ENCODE data around the gene TMTC1.

Gene TMTC1

GRCh38 chr12:29572464-29572863 is 211.3 kb downstream of the TMTC1 start:
- TF ChIP-seq SIN3A (IDR thresholded peaks at IDR 0.05; ENCODE audit: borderline replicate concordance, insufficient read depth, low read length) = no peak
- TF ChIP-seq TAF1 (IDR thresholded peaks at IDR 0.05; ENCODE audit: borderline replicate concordance, insufficient read depth, low read length) = no peak
- TF ChIP-seq FOXP2 (optimal IDR thresholded peaks at IDR 0.05; ENCODE audit: borderline replicate concordance, extremely low read depth, extremely low read length, insufficient read depth) = no peak

DNA sequence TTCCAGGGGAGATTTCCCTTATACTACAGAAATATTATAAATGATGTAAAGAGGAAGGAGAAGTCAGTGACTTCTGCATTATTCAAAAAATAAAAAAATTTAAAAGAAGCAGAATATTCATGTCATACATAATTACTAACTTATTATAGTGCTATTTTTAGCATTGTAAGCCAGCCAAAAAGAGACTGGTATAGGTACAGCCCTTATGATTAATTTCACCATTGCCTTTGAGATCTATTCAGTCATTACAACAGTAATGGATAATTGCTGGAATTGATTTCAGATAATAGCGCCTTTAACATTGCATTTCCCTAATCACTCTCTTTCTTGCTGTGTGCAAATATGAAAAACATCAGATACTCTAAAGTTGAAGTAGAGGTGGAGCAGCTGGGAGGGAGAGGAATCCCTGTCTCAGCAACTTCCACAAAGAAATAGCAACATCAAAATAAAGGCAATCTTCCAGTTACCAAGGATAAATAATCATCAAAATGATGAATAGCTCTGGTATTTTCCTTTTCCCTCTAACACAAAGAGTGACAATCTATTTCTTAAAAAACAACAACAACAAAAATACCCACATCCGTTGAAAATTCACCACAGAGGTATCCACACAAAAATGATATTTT is 214.5 kb downstream of the TMTC1 start:
- TF ChIP-seq, protein P1, sequence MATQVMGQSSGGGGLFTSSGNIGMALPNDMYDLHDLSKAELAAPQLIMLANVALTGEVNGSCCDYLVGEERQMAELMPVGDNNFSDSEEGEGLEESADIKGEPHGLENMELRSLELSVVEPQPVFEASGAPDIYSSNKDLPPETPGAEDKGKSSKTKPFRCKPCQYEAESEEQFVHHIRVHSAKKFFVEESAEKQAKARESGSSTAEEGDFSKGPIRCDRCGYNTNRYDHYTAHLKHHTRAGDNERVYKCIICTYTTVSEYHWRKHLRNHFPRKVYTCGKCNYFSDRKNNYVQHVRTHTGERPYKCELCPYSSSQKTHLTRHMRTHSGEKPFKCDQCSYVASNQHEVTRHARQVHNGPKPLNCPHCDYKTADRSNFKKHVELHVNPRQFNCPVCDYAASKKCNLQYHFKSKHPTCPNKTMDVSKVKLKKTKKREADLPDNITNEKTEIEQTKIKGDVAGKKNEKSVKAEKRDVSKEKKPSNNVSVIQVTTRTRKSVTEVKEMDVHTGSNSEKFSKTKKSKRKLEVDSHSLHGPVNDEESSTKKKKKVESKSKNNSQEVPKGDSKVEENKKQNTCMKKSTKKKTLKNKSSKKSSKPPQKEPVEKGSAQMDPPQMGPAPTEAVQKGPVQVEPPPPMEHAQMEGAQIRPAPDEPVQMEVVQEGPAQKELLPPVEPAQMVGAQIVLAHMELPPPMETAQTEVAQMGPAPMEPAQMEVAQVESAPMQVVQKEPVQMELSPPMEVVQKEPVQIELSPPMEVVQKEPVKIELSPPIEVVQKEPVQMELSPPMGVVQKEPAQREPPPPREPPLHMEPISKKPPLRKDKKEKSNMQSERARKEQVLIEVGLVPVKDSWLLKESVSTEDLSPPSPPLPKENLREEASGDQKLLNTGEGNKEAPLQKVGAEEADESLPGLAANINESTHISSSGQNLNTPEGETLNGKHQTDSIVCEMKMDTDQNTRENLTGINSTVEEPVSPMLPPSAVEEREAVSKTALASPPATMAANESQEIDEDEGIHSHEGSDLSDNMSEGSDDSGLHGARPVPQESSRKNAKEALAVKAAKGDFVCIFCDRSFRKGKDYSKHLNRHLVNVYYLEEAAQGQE (IDR thresholded peaks at IDR 0.05; ENCODE audit: insufficient read depth in 1 of 2, low read depth in 2 of 2, low read length in 2 of 2) = no peak
- TF ChIP-seq SIN3A (IDR thresholded peaks at IDR 0.05; ENCODE audit: borderline replicate concordance, insufficient read depth, low read length) (no peak), POLR2AphosphoS5 (IDR thresholded peaks at IDR 0.05; ENCODE audit: low read depth, low read length) (no peak), TAF1 (IDR thresholded peaks at IDR 0.05; ENCODE audit: borderline replicate concordance, insufficient read depth, low read length) (no peak), FOXP2 (optimal IDR thresholded peaks at IDR 0.05; ENCODE audit: borderline replicate concordance, extremely low read depth, extremely low read length, insufficient read depth) (no peak)

DNA sequence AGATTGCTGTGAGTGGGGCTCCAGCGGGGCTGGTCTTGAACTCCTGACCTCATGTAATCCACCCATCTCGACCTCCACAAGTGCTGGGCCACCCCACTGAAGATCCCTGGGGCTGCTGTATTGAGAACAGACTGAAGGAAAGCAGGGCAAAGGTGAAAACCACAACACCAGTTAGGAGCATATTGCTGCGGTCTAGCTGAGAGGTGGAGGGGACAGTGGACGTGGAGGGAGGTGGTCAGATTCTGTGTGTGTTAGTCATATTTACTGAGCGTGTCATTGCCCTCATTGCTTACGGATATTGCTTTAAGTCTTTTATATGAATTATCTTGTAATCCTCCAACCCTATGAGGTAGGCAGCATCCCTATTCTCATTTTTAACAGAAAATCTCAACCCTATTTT is 217.3 kb downstream of the TMTC1 start:
- TF ChIP-seq, protein P1 (IDR thresholded peaks at IDR 0.05; ENCODE audit: insufficient read depth in 1 of 2, low read depth in 2 of 2, low read length in 2 of 2) = no peak
- no peak for TF ChIP-seq FOXP2 (optimal IDR thresholded peaks at IDR 0.05; ENCODE audit: borderline replicate concordance, extremely low read depth, extremely low read length, insufficient read depth)
- TF ChIP-seq SIN3A (IDR thresholded peaks at IDR 0.05; ENCODE audit: borderline replicate concordance, insufficient read depth, low read length) = no peak
- TF ChIP-seq POLR2AphosphoS5 (IDR thresholded peaks at IDR 0.05; ENCODE audit: low read depth, low read length) = no peak
- no peak for TF ChIP-seq TAF1 (IDR thresholded peaks at IDR 0.05; ENCODE audit: borderline replicate concordance, insufficient read depth, low read length)

DNA sequence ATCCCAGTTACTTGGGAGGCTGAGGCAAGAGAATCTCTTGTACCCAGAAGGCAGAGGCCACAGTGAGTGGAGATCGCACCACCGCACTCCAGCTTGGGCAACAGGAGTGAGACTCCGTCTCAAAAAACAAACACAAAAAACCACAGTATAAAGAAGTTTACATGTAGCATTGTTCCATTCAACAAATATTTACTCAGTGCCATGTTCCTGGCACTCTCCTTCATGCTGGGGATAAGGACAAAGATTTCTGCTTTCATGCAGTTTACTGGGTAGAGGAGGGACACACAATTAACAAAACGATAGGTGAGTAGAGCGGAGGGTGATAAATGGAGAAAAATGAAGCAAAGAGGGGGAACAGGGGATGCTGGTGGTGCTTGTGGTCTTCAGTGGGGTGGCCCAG is 218.0 kb downstream of the TMTC1 start:
- no peak for TF ChIP-seq FOXP2 (optimal IDR thresholded peaks at IDR 0.05; ENCODE audit: borderline replicate concordance, extremely low read depth, extremely low read length, insufficient read depth)
- no peak for TF ChIP-seq TAF1 (IDR thresholded peaks at IDR 0.05; ENCODE audit: borderline replicate concordance, insufficient read depth, low read length)
- TF ChIP-seq POLR2AphosphoS5 (IDR thresholded peaks at IDR 0.05; ENCODE audit: low read depth, low read length) = no peak
- TF ChIP-seq, protein P1 (IDR thresholded peaks at IDR 0.05; ENCODE audit: insufficient read depth in 1 of 2, low read depth in 2 of 2, low read length in 2 of 2) = no peak
- no peak for TF ChIP-seq SIN3A (IDR thresholded peaks at IDR 0.05; ENCODE audit: borderline replicate concordance, insufficient read depth, low read length)

DNA sequence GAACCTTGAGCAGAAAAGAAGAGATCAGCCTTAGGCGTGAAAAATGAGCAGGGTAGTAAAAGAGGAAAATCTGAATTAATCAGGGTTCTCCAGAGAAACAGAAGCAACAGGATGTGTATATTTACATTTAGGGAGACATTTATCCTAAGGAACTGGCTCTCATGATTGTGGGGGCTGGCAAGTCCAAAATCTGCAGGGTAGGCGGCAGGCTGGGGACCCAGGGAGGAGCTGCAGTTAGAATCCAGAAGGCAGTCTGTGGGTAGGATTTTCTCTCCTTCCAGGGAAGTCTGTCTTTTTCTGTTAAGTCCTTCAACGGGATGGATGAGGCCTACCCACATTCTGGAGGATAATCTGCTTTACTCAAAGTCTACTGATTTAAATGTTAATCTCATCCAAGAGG is 218.8 kb downstream of the TMTC1 start:
- TF ChIP-seq FOXP2 (optimal IDR thresholded peaks at IDR 0.05; ENCODE audit: borderline replicate concordance, extremely low read depth, extremely low read length, insufficient read depth) (no peak), TAF1 (IDR thresholded peaks at IDR 0.05; ENCODE audit: borderline replicate concordance, insufficient read depth, low read length) (no peak), SIN3A (IDR thresholded peaks at IDR 0.05; ENCODE audit: borderline replicate concordance, insufficient read depth, low read length) (no peak), POLR2AphosphoS5 (IDR thresholded peaks at IDR 0.05; ENCODE audit: low read depth, low read length) (no peak)
- TF ChIP-seq, protein P1 (IDR thresholded peaks at IDR 0.05; ENCODE audit: insufficient read depth in 1 of 2, low read depth in 2 of 2, low read length in 2 of 2) = no peak
